Sigmoid colon (tissue), 3 donors: ENCODE data around the gene SLC47A2.

Experiments
- POLR2A ChIP-seq, 2 donors: fragments of 450-650 bp; IDR thresholded peaks; one replicate each; pipeline ENCODE4 v1.6.1; 2016; ENCODE audit warnings: antibody characterized with exemption in 2 of 2, mild to moderate bottlenecking in 2 of 2, moderate library complexity in 2 of 2
- TF ChIP-seq, protein P1 (sequence below), 4 experiments: fragments of 450-650 bp in 3 of 4; fragments of 200-600 bp in 1 of 4; IDR thresholded peaks; one replicate each; pipeline ENCODE4 v1.5.1; 2016 to 2019; ENCODE audit warnings: antibody characterized with exemption in 4 of 4, mild to moderate bottlenecking in 3 of 4, moderate library complexity in 2 of 4

- TF ChIP-seq, protein P1, sequence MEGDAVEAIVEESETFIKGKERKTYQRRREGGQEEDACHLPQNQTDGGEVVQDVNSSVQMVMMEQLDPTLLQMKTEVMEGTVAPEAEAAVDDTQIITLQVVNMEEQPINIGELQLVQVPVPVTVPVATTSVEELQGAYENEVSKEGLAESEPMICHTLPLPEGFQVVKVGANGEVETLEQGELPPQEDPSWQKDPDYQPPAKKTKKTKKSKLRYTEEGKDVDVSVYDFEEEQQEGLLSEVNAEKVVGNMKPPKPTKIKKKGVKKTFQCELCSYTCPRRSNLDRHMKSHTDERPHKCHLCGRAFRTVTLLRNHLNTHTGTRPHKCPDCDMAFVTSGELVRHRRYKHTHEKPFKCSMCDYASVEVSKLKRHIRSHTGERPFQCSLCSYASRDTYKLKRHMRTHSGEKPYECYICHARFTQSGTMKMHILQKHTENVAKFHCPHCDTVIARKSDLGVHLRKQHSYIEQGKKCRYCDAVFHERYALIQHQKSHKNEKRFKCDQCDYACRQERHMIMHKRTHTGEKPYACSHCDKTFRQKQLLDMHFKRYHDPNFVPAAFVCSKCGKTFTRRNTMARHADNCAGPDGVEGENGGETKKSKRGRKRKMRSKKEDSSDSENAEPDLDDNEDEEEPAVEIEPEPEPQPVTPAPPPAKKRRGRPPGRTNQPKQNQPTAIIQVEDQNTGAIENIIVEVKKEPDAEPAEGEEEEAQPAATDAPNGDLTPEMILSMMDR (IDR thresholded peaks at IDR 0.05) = no peak
- no peak for TF ChIP-seq POLR2A (IDR thresholded peaks at IDR 0.05)
These were observed 61.5 kb downstream of the SLC47A2 start for GRCh38 chr17:19654896-19655295.
